IMR-90 (cell line): ENCODE results near the gene NRP1. TPM values are rescaled to one million over a fixed set of nuclear protein-coding genes. Genes with fewer than 3 reads are reported as not detected.

Experiments used
- ATAC-seq: fragments of 200-7000 bp; cut with Tn5 transposase; 2 replicates; pipeline ENCODE4 v1.9.1; 2020; ENCODE audit warnings: low read depth, mild to moderate bottlenecking, moderate library complexity
- BruUV-seq: library from RNA; stranded (reverse); fragments of 400-500 nt; replicated peaks from 2 replicates; lab custom pipeline; 2021; lab: Mats Ljungman, UMichigan
- CTCF ChIA-PET: fragments of 300-600 bp; formaldehyde crosslinking; extraction: SDS; loops from one replicate; lab custom pipeline; 2021; ENCODE audit warnings: antibody characterized with exemption; lab: Yijun Ruan, JAX
- POLR2A ChIA-PET: fragments of 300-600 bp; sonication (Branson Sonifier 250); formaldehyde crosslinking; loops from one replicate; lab custom pipeline; 2022; ENCODE audit warnings: antibody characterized with exemption; ENCODE audit not compliant: unreplicated experiment; lab: Charles Lee
- DNase-seq: peaks from one replicate; pipeline ENCODE4 v3.0.0; 2013
- H2AFZ ChIP-seq: replicated peaks from 2 replicates; pipeline ENCODE3; 2013; ENCODE audit warnings: low read length, mild to moderate bottlenecking; ENCODE audit not compliant: poor library complexity
- H2AK5ac ChIP-seq: 2 replicates; pipeline ENCODE4 v1.6.1; 2013; ENCODE audit warnings: low read depth, low read length, inconsistent platforms
- H2AK9ac ChIP-seq: replicated peaks from 2 replicates; pipeline ENCODE3; 2013; ENCODE audit warnings: mild to moderate bottlenecking, low read depth, low read length, moderate library complexity; ENCODE audit not compliant: poor library complexity
- H2BK120ac ChIP-seq: 2 replicates; pipeline ENCODE4 v1.6.1; 2013; ENCODE audit warnings: low read depth, low read length, inconsistent platforms
- H2BK15ac ChIP-seq: 3 replicates; pipeline ENCODE4 v1.6.1; 2013; ENCODE audit warnings: low read depth, low read length, inconsistent platforms
- H2BK20ac ChIP-seq: 2 replicates; pipeline ENCODE4 v1.6.1; 2013; ENCODE audit warnings: low read depth, mild to moderate bottlenecking, inconsistent platforms, low read length, moderate library complexity
- H2BK5ac ChIP-seq: 2 replicates; pipeline ENCODE4 v1.6.1; 2013; ENCODE audit warnings: mild to moderate bottlenecking, low read depth, low read length, inconsistent platforms; ENCODE audit not compliant: poor library complexity, severe bottlenecking
- H3K14ac ChIP-seq: replicated peaks from 2 replicates; pipeline ENCODE4 v1.6.1; 2013; ENCODE audit warnings: low read depth, low read length, inconsistent platforms
- H3K18ac ChIP-seq: 2 replicates; pipeline ENCODE4 v1.6.1; 2013; ENCODE audit warnings: low read depth, low read length, control low read depth
- H3K23ac ChIP-seq: 2 replicates; pipeline ENCODE4 v1.6.1; 2013; ENCODE audit warnings: low read depth, low read length, inconsistent platforms
- H3K27ac ChIP-seq: 2 replicates; pipeline ENCODE4 v1.5.1; 2013; ENCODE audit warnings: mild to moderate bottlenecking, control low read depth, low read length; ENCODE audit not compliant: insufficient read depth
- H3K27me3 ChIP-seq: 2 replicates; pipeline ENCODE4 v1.6.1; 2013; ENCODE audit warnings: low read length; ENCODE audit not compliant: control insufficient read depth, insufficient read depth
- H3K36me3 ChIP-seq: 2 replicates; pipeline ENCODE4 v1.6.1; 2013; ENCODE audit warnings: low read length, mixed read lengths; ENCODE audit not compliant: control insufficient read depth, insufficient read depth
- H3K4ac ChIP-seq: 2 replicates; pipeline ENCODE4 v1.6.1; 2013; ENCODE audit warnings: low read depth, low read length, inconsistent platforms
- H3K4me1 ChIP-seq: 2 replicates; pipeline ENCODE4 v1.6.1; 2013; ENCODE audit warnings: low read length, mixed read lengths; ENCODE audit not compliant: control insufficient read depth, insufficient read depth
- H3K4me2 ChIP-seq: 2 replicates; pipeline ENCODE4 v1.6.1; 2013; ENCODE audit warnings: low read depth, mild to moderate bottlenecking, control low read depth, low read length, moderate library complexity
- H3K4me3 ChIP-seq: 2 replicates; pipeline ENCODE4 v1.5.1; 2013; ENCODE audit warnings: low read depth, mild to moderate bottlenecking, control low read depth, low read length, moderate library complexity; ENCODE audit not compliant: insufficient read depth
- H3K56ac ChIP-seq: 2 replicates; pipeline ENCODE4 v1.6.1; 2013; ENCODE audit warnings: low read length, inconsistent platforms; ENCODE audit not compliant: insufficient read depth; ENCODE audit errors: extremely low read depth
- H3K79me1 ChIP-seq, 2 experiments: 2 replicates each; pipeline ENCODE4 v1.6.1; 2013; ENCODE audit warnings: low read length in 2 of 2, inconsistent platforms in 1 of 2, low read depth in 1 of 2
- H3K9ac ChIP-seq: 2 replicates; pipeline ENCODE4 v1.6.1; 2013; ENCODE audit warnings: low read depth, low read length, control low read depth
- H3K9me1 ChIP-seq: 2 replicates; pipeline ENCODE4 v1.6.1; 2013; ENCODE audit warnings: low read length, inconsistent platforms; ENCODE audit not compliant: insufficient read depth
- H3K9me3 ChIP-seq: 2 replicates; pipeline ENCODE4 v1.6.1; 2013; ENCODE audit warnings: low read length; ENCODE audit not compliant: control insufficient read depth, insufficient read depth
- H4K20me1 ChIP-seq: 2 replicates; pipeline ENCODE4 v1.6.1; 2013; ENCODE audit warnings: low read length, inconsistent platforms; ENCODE audit not compliant: insufficient read depth
- H4K5ac ChIP-seq: 2 replicates; pipeline ENCODE4 v1.6.1; 2013; ENCODE audit warnings: mild to moderate bottlenecking, low read depth, low read length, control low read depth
- H4K8ac ChIP-seq, 2 experiments: 2 replicates each; pipeline ENCODE4 v1.6.1; 2013; ENCODE audit warnings: low read depth in 2 of 2, low read length in 2 of 2, control low read depth in 1 of 2, inconsistent platforms in 1 of 2
- H4K91ac ChIP-seq: 2 replicates; pipeline ENCODE4 v1.6.1; 2013; ENCODE audit warnings: low read depth, low read length, inconsistent platforms; ENCODE audit not compliant: insufficient read depth
- BHLHE40 ChIP-seq: fragments of 150-350 bp; IDR thresholded peaks from 2 replicates; pipeline ENCODE4 v1.6.1; 2016; ENCODE audit warnings: mild to moderate bottlenecking, low read depth, low read length
- CEBPB ChIP-seq: IDR thresholded peaks from 2 replicates; pipeline ENCODE4 v1.6.1; 2012; ENCODE audit warnings: low read depth, low read length, improper control_type of control experiment
- CHD1 ChIP-seq: IDR thresholded peaks from 2 replicates; pipeline ENCODE4 v1.6.1; 2012; ENCODE audit warnings: low read depth, low read length, improper control_type of control experiment
- ELK1 ChIP-seq: fragments of 150-350 bp; IDR thresholded peaks from 2 replicates; pipeline ENCODE4 v1.6.1; 2016; ENCODE audit warnings: low read depth, mild to moderate bottlenecking, low read length, moderate library complexity, borderline replicate concordance
- MAFK ChIP-seq: IDR thresholded peaks from 2 replicates; pipeline ENCODE4 v1.6.1; 2012; ENCODE audit warnings: low read depth, low read length, improper control_type of control experiment
- MAZ ChIP-seq: IDR thresholded peaks from 2 replicates; pipeline ENCODE4 v1.6.1; 2012; ENCODE audit warnings: low read depth, mild to moderate bottlenecking, low read length, improper control_type of control experiment, moderate library complexity, borderline replicate concordance
- MXI1 ChIP-seq: IDR thresholded peaks from 2 replicates; pipeline ENCODE4 v1.6.1; 2012; ENCODE audit warnings: low read depth, mild to moderate bottlenecking, low read length, moderate library complexity, borderline replicate concordance
- NFE2L2 ChIP-seq: fragments of 150-350 bp; IDR thresholded peaks from 2 replicates; pipeline ENCODE4 v1.6.1; 2016; ENCODE audit warnings: low read depth, mild to moderate bottlenecking, low read length
- POLR2A ChIP-seq: IDR thresholded peaks from 2 replicates; pipeline ENCODE4 v1.6.1; 2012; ENCODE audit warnings: mild to moderate bottlenecking, low read depth, low read length
- RAD21 ChIP-seq: IDR thresholded peaks from 2 replicates; pipeline ENCODE4 v1.6.1; 2012; ENCODE audit warnings: low read length, improper control_type of control experiment
- RCOR1 ChIP-seq: IDR thresholded peaks from 2 replicates; pipeline ENCODE4 v1.6.1; 2012; ENCODE audit warnings: mild to moderate bottlenecking, low read length, improper control_type of control experiment; ENCODE audit not compliant: insufficient replicate concordance
- RFX5 ChIP-seq: IDR thresholded peaks from 2 replicates; pipeline ENCODE4 v1.8.0; 2012; ENCODE audit warnings: low read depth, mild to moderate bottlenecking, low read length, moderate library complexity
- SMC3 ChIP-seq: fragments of 150-350 bp; IDR thresholded peaks from 2 replicates; pipeline ENCODE4 v1.6.1; 2016; ENCODE audit warnings: low read depth, mild to moderate bottlenecking, antibody characterized with exemption, low read length, moderate library complexity
- WGBS, 2 experiments: methylation state at CpG; one replicate each; pipeline versions ENCODE4 v1.1.5 to v1.1.7; 2013; ENCODE audit warnings: missing lambda C conversion rate in 2 of 2; ENCODE audit not compliant: insufficient read length in 1 of 2; ENCODE audit errors: extremely low coverage in 2 of 2; 5-methylcytosine and 5-hydroxymethylcytosine counted together
- dilution Hi-C: fragments of 300-500 bp; cut with HindIII; formaldehyde crosslinking; loops from one replicate; pipeline ENCODE4 v1.14.3; 2018; ENCODE audit warnings: low sequenced_read_pairs; ENCODE audit not compliant: unreplicated experiment
- in situ Hi-C: fragments of 300-500 bp; cut with MboI; formaldehyde crosslinking; loops from 3 replicates; pipeline ENCODE4 v1.14.3; 2019; ENCODE audit warnings: low sequenced_read_pairs, inconsistent platforms, mixed read lengths
- intact Hi-C: fragments of 100-400 bp; cut with micrococcal nuclease; formaldehyde crosslinking; loops from 2 replicates; pipeline ENCODE4 v1.10.0; 2022
- polyA plus RNA-seq, 3 experiments: library from polyadenylated mRNA; depleted of rRNA; stranded (reverse); fragments of >200 nt; gene quantifications; 2 replicates each; pipeline ENCODE4 v1.2.3, GENCODE V29; 2012; ENCODE audit warnings: low replicate concordance in 1 of 3
- total RNA-seq: library from RNA; depleted of rRNA; stranded (reverse); fragments of >200 nt; gene quantifications from 2 replicates; pipeline ENCODE4 v1.2.3, GENCODE V29; 2012
- TF ChIP-seq, protein P1 (sequence below): conservative IDR thresholded peaks from 2 replicates; pipeline ENCODE4 v1.5.1; 2012; ENCODE audit warnings: mild to moderate bottlenecking, low read depth, low read length, improper control_type of control experiment
- TF ChIP-seq, protein P2 (sequence below): fragments of 150-350 bp; IDR thresholded peaks from 2 replicates; pipeline ENCODE4 v1.6.1; 2017; ENCODE audit warnings: mild to moderate bottlenecking, antibody characterized with exemption, low read length, low read depth

The NRP1 gene
- total and polyA plus RNA-seq, 2 of the 4 experiments (the other 2 are of a cell fraction), result 108 to 227 TPM

GRCh38 chr10:33235251-33235884, 99.1 kb downstream of the NRP1 start:
- in situ Hi-C loops (no loop called here), intact Hi-C loops (no loop called here), dilution Hi-C loops (no loop called here)
- Histone ChIP-seq H3K23ac (peak overlapping the region; percentile 36; the same call in 1 of the 2 replicates), H3K4me1 (peaks cover 22% of the 10 kb centered on the region), H3K27ac (no peak overlapping the region), H3K27me3 (no peaks in the 10 kb centered on the region), H3K56ac (no peak overlapping the region), H3K4me3 (no peak overlapping the region), H2BK20ac (peak overlapping the region; percentile 73), H4K20me1 (no peaks in the 10 kb centered on the region; the same call in 1 of the 2 replicates), H2AK5ac (peak overlapping the region; percentile 46; the same call in 1 of the 2 replicates), H3K9me1 (no peaks in the 10 kb centered on the region), H3K36me3 (no peaks in the 10 kb centered on the region; the same call in 1 of the 2 replicates), H3K18ac (peak overlapping the region; percentile 89; the same call in 1 of the 2 replicates), H4K91ac (peak overlapping the region; percentile 34), H2BK15ac (peak overlapping the region; percentile 73; the same call in 1 of the 3 replicates), H4K5ac (peak overlapping the region; percentile 87; the same call in 1 of the 2 replicates), H3K79me1 (peaks cover 21 to 54% of the 10 kb centered on the region in 2 experiments), H2BK120ac (peak overlapping the region; percentile 50), H2AK9ac (no peak overlapping the region), H2BK5ac (peak overlapping the region; percentile 35), H4K8ac (peak overlapping the region; percentile 46 to 74; a peak in 3 of 4 replicates), H3K9me3 (no peaks in the 10 kb centered on the region), H3K14ac (peak overlapping the region; percentile 39), H3K9ac (no peak overlapping the region), H2AFZ (no peak overlapping the region), H3K4ac (peak overlapping the region; percentile 31; the same call in 1 of the 2 replicates), H3K4me2 (peak overlapping the region; percentile 52; the same call in 1 of the 2 replicates)
- no CpG with 5 or more reads among the region's 8 CpGs for WGBS, 2 experiments
- ATAC-seq, result no peak
- ChIA-PET POLR2A (no interaction called here), CTCF (interaction anchor here (0.6 kb wide), 1 partner anchor 12 kb away, joined by 7 read pairs; no protein-coding TSS in a partner anchor)
- DNase-seq, result no peak
- no TSS peak for BruUV-seq
- TF ChIP-seq CHD1 (no peak), RAD21 (no peak), ELK1 (no peak), MAFK (no peak), CEBPB (no peak), MXI1 (no peak), RFX5 (no peak), NFE2L2 (no peak), POLR2A (no peak), MAZ (no peak), SMC3 (no peak), BHLHE40 (no peak), RCOR1 (no peak)
- TF ChIP-seq, protein P1, sequence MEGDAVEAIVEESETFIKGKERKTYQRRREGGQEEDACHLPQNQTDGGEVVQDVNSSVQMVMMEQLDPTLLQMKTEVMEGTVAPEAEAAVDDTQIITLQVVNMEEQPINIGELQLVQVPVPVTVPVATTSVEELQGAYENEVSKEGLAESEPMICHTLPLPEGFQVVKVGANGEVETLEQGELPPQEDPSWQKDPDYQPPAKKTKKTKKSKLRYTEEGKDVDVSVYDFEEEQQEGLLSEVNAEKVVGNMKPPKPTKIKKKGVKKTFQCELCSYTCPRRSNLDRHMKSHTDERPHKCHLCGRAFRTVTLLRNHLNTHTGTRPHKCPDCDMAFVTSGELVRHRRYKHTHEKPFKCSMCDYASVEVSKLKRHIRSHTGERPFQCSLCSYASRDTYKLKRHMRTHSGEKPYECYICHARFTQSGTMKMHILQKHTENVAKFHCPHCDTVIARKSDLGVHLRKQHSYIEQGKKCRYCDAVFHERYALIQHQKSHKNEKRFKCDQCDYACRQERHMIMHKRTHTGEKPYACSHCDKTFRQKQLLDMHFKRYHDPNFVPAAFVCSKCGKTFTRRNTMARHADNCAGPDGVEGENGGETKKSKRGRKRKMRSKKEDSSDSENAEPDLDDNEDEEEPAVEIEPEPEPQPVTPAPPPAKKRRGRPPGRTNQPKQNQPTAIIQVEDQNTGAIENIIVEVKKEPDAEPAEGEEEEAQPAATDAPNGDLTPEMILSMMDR, result no peak
- TF ChIP-seq, protein P2, sequence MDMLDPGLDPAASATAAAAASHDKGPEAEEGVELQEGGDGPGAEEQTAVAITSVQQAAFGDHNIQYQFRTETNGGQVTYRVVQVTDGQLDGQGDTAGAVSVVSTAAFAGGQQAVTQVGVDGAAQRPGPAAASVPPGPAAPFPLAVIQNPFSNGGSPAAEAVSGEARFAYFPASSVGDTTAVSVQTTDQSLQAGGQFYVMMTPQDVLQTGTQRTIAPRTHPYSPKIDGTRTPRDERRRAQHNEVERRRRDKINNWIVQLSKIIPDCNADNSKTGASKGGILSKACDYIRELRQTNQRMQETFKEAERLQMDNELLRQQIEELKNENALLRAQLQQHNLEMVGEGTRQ, result no peak
